Caco-2 (cell line): ENCODE results near the gene ZNRF3. TPM values are rescaled to one million over a fixed set of nuclear protein-coding genes. Genes with fewer than 3 reads are reported as not detected.

Experiments
- BruUV-seq: library from RNA; stranded (reverse); fragments of 400-500 nt; replicated peaks from 2 replicates; lab custom pipeline; 2021; lab: Mats Ljungman, UMichigan
- CTCF ChIA-PET: fragments of 300-600 bp; sonication (Branson Sonifier 250); formaldehyde crosslinking; loops from one replicate; lab custom pipeline; 2022; ENCODE audit warnings: antibody characterized with exemption; lab: Charles Lee
- POLR2A ChIA-PET: fragments of 300-600 bp; sonication (Branson Sonifier 250); formaldehyde crosslinking; loops from one replicate; lab custom pipeline; 2022; ENCODE audit warnings: antibody characterized with exemption; lab: Charles Lee
- DNase-seq, 2 experiments: peaks; one replicate each; pipeline versions ENCODE4 v3.0.0 to v3.0.0-alpha.2; 2020 to 2022
- H3K27me3 ChIP-seq: replicated peaks from 2 replicates; pipeline ENCODE4 v1.6.0; 2011; ENCODE audit warnings: low read length; ENCODE audit not compliant: control insufficient read depth, insufficient read depth
- H3K36me3 ChIP-seq: 2 replicates; pipeline ENCODE4 v1.5.1; 2011; ENCODE audit warnings: low read length; ENCODE audit not compliant: control insufficient read depth, insufficient read depth
- H3K4me1 ChIP-seq: fragments of 250-450 bp; sonication (Bioruptor Pico); 2 replicates; pipeline ENCODE4 v1.5.1; 2020; ENCODE audit warnings: mild to moderate bottlenecking
- H3K4me3 ChIP-seq: 2 replicates; pipeline ENCODE4 v1.5.1; 2011; ENCODE audit warnings: low read depth, mild to moderate bottlenecking, control low read depth, low read length
- H3K9me3 ChIP-seq: fragments of 250-450 bp; sonication (Bioruptor Pico); 2 replicates; pipeline ENCODE4 v1.5.1; 2020; ENCODE audit warnings: mild to moderate bottlenecking, moderate library complexity
- H3K27ac Mint-ChIP-seq: one replicate; pipeline ENCODE4 v1.8.0; 2022; ENCODE audit warnings: mixed read lengths; ENCODE audit not compliant: unreplicated experiment
- H3K27me3 Mint-ChIP-seq: one replicate; pipeline ENCODE4 v1.8.0; 2022; ENCODE audit warnings: mixed read lengths; ENCODE audit not compliant: insufficient read depth, unreplicated experiment
- H3K36me3 Mint-ChIP-seq: one replicate; pipeline ENCODE4 v1.8.0; 2022; ENCODE audit warnings: mild to moderate bottlenecking, mixed read lengths; ENCODE audit not compliant: insufficient read depth, unreplicated experiment
- H3K4me1 Mint-ChIP-seq: one replicate; pipeline ENCODE4 v1.8.0; 2022; ENCODE audit warnings: low read depth, mixed read lengths; ENCODE audit not compliant: unreplicated experiment
- H3K4me3 Mint-ChIP-seq: one replicate; pipeline ENCODE4 v1.8.0; 2022; ENCODE audit warnings: mild to moderate bottlenecking, moderate library complexity, mixed read lengths; ENCODE audit not compliant: unreplicated experiment
- H3K9me3 Mint-ChIP-seq: one replicate; pipeline ENCODE4 v1.8.0; 2022; ENCODE audit warnings: mixed read lengths; ENCODE audit not compliant: unreplicated experiment
- CTCF ChIP-seq, 2 experiments: fragments of 200-600 bp in 1 of 2; IDR thresholded peaks; 1 replicate in 1 of 2; 2 replicates in 1 of 2; pipeline versions ENCODE4 v1.5.1 to v1.8.0; 2011 to 2022; ENCODE audit warnings: antibody characterized with exemption in 1 of 2, control low read depth in 1 of 2, inconsistent platforms in 1 of 2, low read depth in 1 of 2, low read length in 1 of 2, mild to moderate bottlenecking in 1 of 2, moderate library complexity in 1 of 2; ENCODE audit not compliant: insufficient read depth in 1 of 2, severe bottlenecking in 1 of 2, unreplicated experiment in 1 of 2
- intact Hi-C: fragments of 100-400 bp; cut with micrococcal nuclease; formaldehyde crosslinking; loops from one replicate; pipeline ENCODE4 v1.10.0; 2022; ENCODE audit not compliant: unreplicated experiment
- total RNA-seq: library from RNA; stranded (reverse); gene quantifications from 2 replicates; pipeline ENCODE4 v1.2.3, GENCODE V29; 2022

The ZNRF3 gene
- total RNA-seq, 1 experiment from 2014 or later = 41.1 TPM

- intact Hi-C loops = loop anchor here (5.0 kb wide), 2 partner anchors 44 to 174 kb away; no protein-coding TSS in a partner anchor
- peaks cover 40% of the 10 kb centered on the region for H3K4me1 Mint-ChIP-seq
- no peaks in the 10 kb centered on the region for H3K27me3 ChIP-seq
- H3K4me3 ChIP-seq = peak within 1 kb of the TSS; percentile 81
- POLR2A ChIA-PET = interaction anchor here (0.6 to 1.0 kb wide), 6 partner anchors 22 to 273 kb away, joined by 3 to 12 read pairs (median 5); partner anchors contain the start of genes XBP1 and ZNRF3
- H3K9me3 Mint-ChIP-seq = no peaks in the 10 kb centered on the region
- TF ChIP-seq CTCF (IDR thresholded peaks at IDR 0.05; ENCODE audit: insufficient read depth in 1 of 2, low read depth in 1 of 2, low read length in 1 of 2, severe bottlenecking in 1 of 2, unreplicated experiment in 1 of 2) = no peak
- CTCF ChIA-PET = interaction anchor here (0.6 to 1.5 kb wide), 3 partner anchors 31 to 81 kb away, joined by 3 to 6 read pairs (median 3); no protein-coding TSS in a partner anchor
- DNase-seq = peak in 1 of 2 experiments; percentile 25
- no TSS peak for BruUV-seq
- H3K4me3 Mint-ChIP-seq = peak within 1 kb of the TSS; percentile 80
- H3K36me3 Mint-ChIP-seq = peaks cover 21% of the 10 kb centered on the region
- H3K9me3 ChIP-seq = no peaks in the 10 kb centered on the region
- peak within 1 kb of the TSS; percentile 84 for H3K27ac Mint-ChIP-seq
- peaks cover 46% of the 10 kb centered on the region for H3K4me1 ChIP-seq
- no peaks in the 10 kb centered on the region for H3K27me3 Mint-ChIP-seq
- no peaks in the 10 kb centered on the region for H3K36me3 ChIP-seq
Measured at GRCh38 chr22:29072979-29073617, 189.7 kb downstream of the ZNRF3 start, which contains the start of gene KREMEN1. TSS of gene KREMEN1 (plus strand) at chr22:29073035. CDS start at chr22:29073131, 96 bp downstream.

DNA sequence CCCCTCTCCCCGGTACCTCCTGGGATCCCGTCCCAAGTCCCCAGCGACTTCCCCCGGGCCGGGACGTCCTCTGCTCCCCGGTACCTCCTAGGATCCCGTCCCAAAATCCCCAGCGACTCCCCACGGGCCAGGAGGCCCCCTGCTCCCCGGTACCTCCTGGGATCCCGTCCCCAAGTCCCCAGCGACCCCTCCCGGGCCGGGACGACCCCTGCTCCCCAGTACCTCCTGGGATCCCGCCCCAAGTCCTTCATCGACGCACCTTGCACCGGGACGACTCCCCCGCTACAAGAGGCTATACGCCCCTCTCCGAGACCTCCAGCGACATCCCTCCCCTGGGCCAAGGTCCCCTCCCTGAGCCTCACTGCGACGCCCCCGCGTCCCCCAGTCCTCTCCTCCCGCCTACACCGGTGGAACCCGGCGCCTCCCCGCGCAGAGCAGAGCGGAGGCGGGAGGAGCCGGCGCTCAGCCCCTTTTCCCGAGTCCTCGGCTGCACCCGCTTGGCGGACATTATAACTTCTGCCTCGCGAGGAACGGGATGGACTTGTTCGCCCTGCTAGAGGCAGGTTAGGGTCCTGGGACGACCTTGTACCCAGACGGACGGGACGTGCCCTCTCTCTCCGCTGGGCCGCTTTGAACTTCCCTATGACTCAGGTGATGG, 190.4 kb downstream of the ZNRF3 start:
- H3K36me3 Mint-ChIP-seq = peaks cover 22% of the 10 kb centered on the region
- POLR2A ChIA-PET = no interaction called here
- Histone ChIP-seq H3K9me3 (no peaks in the 10 kb centered on the region), H3K4me1 (peaks cover 46% of the 10 kb centered on the region), H3K27me3 (no peaks in the 10 kb centered on the region), H3K36me3 (no peaks in the 10 kb centered on the region; the same call in 1 of the 2 replicates), H3K4me3 (peak overlapping the region; percentile 81)
- peak; percentile 63 to 72 for DNase-seq
- no peaks in the 10 kb centered on the region for H3K9me3 Mint-ChIP-seq
- BruUV-seq = no TSS peak
- H3K4me1 Mint-ChIP-seq = peaks cover 40% of the 10 kb centered on the region
- peak overlapping the region; percentile 42 for H3K27ac Mint-ChIP-seq
- CTCF ChIA-PET = no interaction called here
- no peak for TF ChIP-seq CTCF (IDR thresholded peaks at IDR 0.05; ENCODE audit: insufficient read depth in 1 of 2, low read depth in 1 of 2, low read length in 1 of 2, severe bottlenecking in 1 of 2, unreplicated experiment in 1 of 2)
- H3K4me3 Mint-ChIP-seq = peak overlapping the region; percentile 80
- intact Hi-C loops = loop anchor here (1.0 to 5.0 kb wide), 3 partner anchors 44 to 174 kb away; no protein-coding TSS in a partner anchor
- no peaks in the 10 kb centered on the region for H3K27me3 Mint-ChIP-seq

DNA sequence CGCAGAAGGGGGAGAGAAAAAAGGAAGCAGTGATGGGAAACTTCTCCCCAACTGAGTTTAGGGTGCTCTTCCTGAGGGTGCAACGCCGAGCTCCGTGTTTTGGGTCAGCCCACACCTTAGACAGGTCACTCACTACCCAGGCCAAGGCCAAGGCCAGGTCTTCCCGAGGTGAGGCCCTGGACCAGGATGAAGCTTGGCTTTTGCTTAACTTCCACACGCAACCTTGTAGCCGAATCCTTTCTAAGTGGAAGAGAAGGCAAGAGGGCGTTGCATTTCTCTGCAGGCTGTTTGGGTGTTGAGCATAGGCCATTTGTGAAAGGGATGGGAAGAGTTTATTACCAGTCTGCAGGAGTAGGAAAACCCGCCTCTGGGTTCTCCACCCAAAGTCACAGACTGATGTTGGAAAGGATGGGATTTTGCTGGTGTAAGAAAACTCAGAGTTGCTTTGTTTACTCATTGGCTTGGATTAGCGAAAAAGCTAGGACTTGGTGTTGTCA, 191.0 kb downstream of the ZNRF3 start:
- Histone ChIP-seq H3K4me3 (peak overlapping the region; percentile 81), H3K27me3 (no peaks in the 10 kb centered on the region), H3K36me3 (no peaks in the 10 kb centered on the region; the same call in 1 of the 2 replicates), H3K9me3 (no peaks in the 10 kb centered on the region), H3K4me1 (peaks cover 46% of the 10 kb centered on the region)
- peaks cover 28% of the 10 kb centered on the region for H3K36me3 Mint-ChIP-seq
- no peak for DNase-seq
- no TSS peak for BruUV-seq
- H3K4me3 Mint-ChIP-seq = peak overlapping the region; percentile 80
- H3K9me3 Mint-ChIP-seq = no peaks in the 10 kb centered on the region
- H3K4me1 Mint-ChIP-seq = peaks cover 36% of the 10 kb centered on the region
- H3K27ac Mint-ChIP-seq = peak overlapping the region; percentile 42
- intact Hi-C loops = loop anchor here (1.0 to 5.0 kb wide), 3 partner anchors 43 to 173 kb away; no protein-coding TSS in a partner anchor
- TF ChIP-seq CTCF (IDR thresholded peaks at IDR 0.05; ENCODE audit: insufficient read depth in 1 of 2, low read depth in 1 of 2, low read length in 1 of 2, severe bottlenecking in 1 of 2, unreplicated experiment in 1 of 2) = no peak
- POLR2A ChIA-PET = no interaction called here
- no peaks in the 10 kb centered on the region for H3K27me3 Mint-ChIP-seq
- CTCF ChIA-PET = interaction anchor here (1.0 kb wide), 1 partner anchor 21 kb away, joined by 4 read pairs; no protein-coding TSS in a partner anchor
